Stimulated activated CD4-positive, alpha-beta T cell treated with anti-CD3 and anti-CD28 coated beads, Interleukin-2, amount 100 ng/mL, for 48 hours (primary cell): ENCODE measurements around the gene PLEKHA7.

Experiments used
- DNase-seq, 2 donors: peaks; one replicate each; pipeline ENCODE4 v3.0.0-alpha.2; 2020

Gene PLEKHA7

DNA sequence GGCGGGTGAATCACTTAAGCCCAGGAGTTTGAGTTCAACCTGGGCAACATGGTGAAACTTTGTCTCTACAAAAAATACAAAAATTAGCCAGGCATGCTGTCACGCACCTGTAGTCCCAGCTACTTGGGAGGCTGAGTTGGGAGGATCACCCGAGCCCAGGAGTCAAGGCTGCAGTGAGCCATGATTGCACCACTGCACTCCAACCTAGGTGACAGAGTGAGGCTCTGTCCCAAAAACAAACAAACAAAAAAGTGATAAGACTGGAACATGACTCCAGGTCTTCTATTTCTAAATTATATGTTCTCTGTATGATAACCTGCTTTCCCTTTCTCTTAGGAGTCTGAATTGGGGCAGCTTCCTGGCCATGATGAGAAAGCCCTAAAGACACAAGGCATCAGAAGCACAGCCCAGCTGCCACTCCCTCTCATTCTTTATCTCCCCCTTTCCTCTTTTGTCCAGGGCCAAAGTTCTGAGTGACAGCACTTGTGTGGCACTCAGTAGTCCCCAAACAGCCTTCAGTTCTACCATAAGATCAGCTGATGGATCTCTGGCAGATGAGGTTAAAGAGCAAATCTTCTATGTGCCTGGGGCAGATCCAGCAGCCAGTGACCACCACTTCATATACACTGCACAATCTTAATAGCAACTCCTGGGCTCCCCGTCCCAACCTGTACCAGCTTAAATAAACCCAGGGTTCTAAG is 139.8 kb downstream of the PLEKHA7 start:
- DNase-seq, result no peak

DNA sequence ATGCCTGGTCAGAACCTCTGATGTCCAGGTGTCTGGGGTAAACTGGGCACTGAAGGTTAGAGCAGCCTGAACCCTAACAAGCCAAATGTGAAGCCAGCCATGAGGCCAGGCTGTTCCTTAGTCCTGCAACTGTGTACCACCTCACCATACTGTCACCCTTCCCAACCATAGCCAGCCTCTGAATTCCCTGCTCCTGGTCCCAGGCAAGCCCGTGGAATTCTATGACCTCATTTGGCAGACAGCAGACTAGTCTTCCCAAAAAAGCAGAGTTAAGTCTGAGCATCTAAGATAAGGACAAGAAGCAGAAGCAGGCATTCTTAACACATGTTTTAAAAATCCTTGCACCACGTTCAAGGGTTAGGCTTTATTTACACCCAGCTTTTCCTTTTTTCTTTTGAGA is 140.9 kb downstream of the PLEKHA7 start:
- DNase-seq, result no peak

DNA sequence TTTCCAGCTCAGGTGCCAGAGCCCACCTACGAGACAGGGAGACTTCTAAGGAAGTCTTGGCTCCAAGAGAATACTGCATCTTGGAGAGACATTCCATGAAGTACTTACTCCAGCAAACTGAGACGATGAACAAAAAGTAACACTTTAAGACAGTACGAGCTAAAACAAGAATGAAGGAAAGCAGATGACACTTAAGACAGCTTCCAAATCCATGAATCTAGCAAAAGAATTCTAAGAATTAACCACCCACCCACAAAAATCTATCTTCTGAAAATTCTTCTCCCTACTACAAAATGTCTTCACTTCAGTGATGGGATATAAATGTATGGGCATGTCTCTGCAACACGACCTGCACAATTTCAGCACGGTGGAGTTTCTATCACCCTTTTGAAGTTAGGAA is 142.8 kb downstream of the PLEKHA7 start:
- DNase-seq, result no peak

DNA sequence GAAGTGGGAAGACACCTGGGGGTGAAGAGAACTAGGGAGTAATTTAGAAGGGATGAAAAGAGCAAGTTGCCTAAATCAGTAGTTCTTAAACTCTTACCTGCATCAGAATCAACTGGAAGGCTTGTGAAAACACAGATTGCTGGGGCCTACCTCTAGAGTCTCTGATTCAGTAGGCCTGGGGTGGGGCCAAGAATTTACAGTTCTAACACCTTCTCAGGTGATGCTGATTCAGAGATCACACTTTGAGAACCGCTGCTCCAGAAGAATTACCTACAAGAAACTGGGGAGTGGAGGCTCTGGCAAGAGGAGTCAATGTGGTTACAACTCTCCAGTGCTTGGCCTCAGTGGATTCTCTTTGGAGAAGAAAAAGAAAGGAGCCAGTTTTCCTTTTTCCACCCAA is 147.1 kb downstream of the PLEKHA7 start:
- no peak for DNase-seq

DNA sequence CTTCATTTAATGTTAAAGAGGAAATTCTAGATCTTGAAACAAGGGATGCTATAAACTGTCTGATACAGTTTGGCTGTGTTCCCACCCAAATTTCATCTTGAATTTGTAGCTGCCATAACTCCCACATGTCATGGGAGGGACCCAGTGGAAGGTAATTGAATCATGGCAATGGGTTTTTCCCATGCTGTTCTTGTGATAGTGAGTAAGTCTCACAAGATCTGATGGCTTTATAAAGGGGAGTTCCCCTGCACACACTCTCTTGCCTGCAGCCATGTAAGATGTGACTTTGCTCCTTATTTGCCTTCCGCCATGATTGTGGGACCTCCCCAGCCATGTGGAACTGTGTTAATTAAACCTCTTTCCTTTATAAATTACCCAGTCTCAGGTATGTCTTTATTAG is 149.8 kb downstream of the PLEKHA7 start:
- DNase-seq, result peak; percentile 10 to 11

DNA sequence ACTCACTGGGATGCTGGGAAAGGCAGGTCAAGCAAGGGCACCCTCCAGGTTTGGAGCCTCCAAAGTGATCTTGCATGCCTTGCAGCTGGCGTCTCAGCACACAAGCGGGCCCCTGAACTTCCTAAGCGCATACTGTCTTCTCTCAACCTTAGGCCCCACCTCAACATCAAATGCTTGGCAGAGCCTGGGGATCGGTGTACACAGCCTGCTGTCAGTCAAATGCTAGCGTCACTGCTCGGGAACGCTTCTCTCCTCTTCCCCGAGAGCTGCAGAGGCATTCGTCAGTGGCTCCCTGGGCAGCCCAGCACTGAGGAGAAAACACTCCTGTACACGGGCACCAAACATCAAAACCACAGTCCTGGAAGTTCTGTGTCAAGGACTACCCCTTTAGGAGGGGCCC is 150.8 kb downstream of the PLEKHA7 start:
- no peak for DNase-seq

DNA sequence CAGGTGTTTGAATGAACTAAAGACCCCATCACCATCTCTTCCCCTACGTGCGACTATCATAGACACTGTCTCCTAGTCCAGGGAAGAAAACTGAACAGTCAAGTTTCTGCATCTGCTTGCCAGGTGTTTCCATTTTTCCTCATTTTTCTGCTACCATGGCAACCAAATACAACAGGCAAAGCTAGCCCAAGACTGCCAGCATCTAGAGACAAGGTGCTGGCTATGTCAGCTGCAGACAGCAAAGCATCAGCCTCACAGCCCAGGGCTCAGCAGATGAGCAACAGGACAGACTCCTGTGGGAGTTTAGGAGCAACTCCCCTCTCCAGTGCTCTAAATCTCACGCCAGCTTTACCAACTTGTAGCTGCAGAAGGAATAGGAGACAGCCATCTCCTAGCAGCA is 151.5 kb downstream of the PLEKHA7 start:
- no peak for DNase-seq

DNA sequence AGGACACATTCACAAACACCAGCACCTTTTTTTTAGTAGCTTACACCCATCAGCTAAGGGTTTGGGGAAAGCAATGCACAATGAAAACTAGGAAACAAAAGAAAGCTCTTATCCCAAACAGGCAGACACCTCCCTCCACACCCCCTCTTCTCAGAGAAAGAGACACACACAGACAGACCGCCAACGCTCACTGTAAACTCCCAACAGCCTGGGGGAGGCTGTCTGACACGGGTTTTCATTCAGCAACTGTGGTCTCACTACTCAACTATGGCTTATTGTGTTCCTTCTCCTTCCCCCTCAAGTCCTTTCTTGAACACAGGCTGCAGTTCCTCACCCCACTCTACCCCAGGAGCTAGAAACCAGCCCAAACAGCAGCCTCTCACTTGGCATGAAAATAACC is 152.4 kb downstream of the PLEKHA7 start:
- DNase-seq, result no peak

DNA sequence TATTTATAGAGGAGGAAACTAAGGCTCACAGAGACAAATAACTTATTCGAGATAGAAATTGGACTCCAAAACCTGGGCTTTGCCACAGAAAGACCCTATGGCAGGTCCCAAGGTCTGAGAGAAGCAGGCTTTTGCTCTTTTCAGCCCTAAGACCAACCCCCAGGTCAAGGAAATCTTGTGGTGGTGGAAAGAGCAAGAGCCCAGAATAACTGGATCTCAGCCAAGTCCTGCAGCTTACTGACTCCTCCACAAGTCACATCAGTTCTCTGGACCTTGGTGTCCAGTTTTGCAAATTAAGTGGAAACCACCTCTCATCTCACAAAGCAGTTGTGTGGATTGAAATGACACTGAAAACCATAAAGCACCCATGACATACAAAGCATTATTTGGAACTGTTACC is 153.6 kb downstream of the PLEKHA7 start:
- DNase-seq, result no peak

DNA sequence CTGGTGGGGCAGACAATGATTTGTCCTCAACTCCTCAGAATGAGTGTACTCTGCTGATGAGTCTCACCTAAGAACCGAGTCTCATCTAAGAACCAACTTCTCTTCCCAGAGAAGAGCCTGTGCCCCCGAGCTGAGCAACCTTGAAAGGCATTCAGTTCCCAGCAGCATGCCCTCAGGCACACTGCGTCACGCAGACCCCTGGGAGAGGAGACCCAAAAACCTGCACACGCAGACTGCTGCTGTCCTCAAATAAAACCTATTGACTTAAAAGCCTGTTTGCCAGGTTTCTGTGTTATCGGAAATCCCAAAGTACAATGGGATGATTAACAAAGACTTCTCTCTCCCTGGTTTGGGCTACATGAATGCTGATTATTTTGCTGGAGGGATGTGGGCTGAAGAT is 154.6 kb downstream of the PLEKHA7 start:
- no peak for DNase-seq

DNA sequence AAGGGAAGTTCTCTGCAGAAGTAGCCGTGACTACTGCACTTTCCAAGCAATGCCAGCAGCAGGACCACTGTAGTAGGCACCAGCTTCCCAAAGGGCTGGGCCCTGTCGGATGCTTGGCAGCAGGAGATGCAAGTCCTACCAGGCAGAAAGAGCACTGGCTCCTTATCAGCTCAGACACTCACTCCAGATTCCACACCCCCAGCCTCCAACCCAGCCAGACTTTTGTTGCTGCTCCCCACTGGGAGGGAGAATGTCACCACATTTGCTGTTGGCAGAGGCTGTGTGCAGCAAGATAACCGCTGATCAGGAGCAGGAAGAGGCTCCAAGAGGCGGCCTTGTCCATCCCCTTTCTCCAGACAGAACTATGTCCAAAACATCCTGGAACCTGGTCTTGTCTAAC is 157.0 kb downstream of the PLEKHA7 start:
- DNase-seq, result no peak

DNA sequence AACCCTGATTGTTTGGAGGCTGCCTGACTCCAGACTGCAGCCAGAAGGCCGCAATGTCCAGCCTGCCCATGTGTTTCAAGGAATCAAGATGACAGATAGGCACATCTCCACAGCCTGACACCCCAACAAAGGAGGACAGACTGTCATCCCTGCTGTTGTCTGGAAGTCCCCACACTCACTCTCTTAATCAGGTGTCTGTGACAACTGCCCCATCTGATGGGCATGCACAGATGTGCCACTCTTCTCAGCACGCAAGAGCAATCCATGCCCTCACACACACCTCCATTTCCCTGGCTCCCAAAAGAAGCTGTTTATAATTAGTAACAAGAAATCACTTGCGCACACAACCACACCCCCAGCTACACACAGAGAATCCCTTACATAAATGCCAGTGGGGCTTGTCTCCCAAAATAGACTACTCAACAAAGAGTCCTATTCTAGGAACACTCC is 158.2 kb downstream of the PLEKHA7 start:
- no peak for DNase-seq

DNA sequence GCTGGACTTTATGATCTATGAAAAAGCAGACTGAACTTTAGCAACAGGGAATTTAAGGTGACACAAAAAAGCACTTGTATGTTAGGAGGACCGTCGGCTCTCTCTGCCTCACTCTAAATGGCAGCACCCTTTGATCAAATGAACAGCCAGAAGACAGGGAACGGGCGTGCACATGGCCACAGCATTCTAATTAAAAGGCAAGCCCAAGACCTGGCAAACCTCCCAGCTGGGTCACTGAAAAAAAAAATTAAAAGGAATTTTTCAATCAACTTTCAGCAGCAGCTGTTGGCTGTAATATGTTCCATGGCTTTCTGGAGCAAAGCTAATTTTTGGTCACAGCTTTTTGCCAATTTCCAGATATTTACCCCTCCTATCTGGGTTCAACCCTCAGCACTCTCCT is 159.2 kb downstream of the PLEKHA7 start:
- no peak for DNase-seq

DNA sequence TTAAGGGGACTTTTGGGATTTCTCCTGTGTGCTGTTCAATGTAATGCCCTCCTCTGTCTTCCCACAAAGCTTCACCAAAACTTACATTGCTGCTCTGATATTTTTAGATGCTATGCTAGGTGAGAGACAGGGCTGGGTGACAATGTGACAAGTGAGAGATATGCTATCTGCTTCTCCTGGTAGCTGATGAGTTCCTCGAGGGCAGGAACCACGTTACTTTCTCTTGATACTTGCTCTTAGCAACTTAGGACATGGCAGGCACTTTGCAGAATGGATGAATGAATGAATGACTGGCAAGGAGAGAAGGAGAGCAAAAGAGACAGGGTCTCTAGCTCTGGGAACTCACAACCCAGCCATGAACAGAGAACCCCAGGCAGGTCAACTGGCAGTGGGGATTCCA is 160.4 kb downstream of the PLEKHA7 start:
- DNase-seq, result no peak

DNA sequence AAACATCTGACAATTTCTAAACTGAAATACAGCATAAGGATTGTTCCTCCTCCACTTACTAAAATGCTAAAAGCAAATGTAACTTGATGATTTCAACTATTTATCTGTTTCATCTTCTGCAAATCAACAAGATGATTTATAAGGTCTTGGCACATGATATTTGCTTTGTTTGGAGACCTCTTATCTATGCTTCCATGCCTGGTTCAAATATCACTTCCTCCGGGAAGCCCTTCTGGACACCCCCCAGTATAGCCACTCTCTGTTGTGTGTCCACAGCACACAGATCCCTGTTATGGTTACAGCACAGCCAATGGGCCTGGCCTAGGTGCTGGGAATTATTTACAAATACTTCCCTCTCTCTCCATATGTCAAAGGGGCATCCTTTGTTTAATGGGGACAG is 160.9 kb downstream of the PLEKHA7 start:
- no peak for DNase-seq

DNA sequence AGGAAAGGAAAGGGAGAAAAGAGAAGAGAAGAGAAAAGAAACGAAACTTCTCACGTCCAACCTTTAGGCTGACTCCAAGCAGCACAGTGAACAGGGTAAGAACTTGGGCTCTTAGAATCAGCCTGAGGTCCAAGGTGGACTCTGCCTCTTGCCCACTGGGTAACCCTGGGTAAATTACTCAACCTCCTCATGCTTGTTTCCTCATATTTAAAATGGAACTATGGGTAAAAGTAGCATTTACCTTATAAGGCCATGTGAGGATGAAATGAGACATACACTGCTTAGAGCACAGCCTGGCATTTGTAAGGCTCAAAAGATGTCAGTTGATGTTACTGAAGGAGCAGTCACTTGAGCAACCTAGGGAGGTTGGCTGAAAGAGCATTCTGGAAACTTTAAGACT is 167.9 kb downstream of the PLEKHA7 start:
- DNase-seq, result no peak

DNA sequence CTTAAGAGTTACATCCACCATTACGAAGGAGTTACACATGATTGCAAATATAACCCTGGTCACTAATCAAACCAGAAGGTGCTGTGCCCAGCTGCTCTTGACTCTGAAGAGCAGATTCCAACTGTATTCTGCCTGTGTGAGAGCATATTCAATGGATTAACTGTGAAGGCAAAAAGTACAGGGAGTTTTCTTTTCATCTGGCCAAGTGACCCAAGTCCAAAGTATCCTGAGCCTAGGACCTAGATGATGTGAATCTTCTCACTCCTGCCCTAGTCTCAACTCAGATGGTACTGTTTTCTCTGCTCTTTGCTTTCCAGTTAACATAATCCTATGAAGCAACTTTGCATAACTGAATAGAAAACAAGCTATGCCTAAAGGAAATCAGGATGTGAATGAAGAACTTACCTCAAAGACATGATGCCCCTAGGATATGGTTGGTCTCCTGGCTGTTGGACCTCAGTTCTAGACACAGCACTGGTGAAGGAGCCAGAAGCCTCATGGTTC is 169.9 kb downstream of the PLEKHA7 start:
- DNase-seq, result no peak

DNA sequence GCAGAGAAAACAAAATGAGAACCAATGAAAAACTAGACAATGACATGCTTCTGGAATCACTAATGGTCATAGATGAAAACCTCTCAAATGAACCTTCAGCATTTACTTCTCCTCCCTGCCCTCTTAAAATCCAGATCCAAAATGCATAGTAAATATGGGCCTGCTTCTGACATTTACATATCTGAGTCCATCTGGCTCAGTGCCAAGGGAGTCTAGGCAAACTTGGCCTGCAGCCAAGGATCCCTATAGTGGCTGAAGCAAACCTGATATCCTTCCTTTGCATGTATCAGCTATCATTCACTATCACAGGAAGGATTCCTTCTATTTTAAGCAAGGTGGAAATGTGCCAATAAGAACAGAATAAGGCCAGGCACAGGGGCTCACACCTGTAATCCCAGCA is 170.9 kb downstream of the PLEKHA7 start:
- DNase-seq, result no peak

DNA sequence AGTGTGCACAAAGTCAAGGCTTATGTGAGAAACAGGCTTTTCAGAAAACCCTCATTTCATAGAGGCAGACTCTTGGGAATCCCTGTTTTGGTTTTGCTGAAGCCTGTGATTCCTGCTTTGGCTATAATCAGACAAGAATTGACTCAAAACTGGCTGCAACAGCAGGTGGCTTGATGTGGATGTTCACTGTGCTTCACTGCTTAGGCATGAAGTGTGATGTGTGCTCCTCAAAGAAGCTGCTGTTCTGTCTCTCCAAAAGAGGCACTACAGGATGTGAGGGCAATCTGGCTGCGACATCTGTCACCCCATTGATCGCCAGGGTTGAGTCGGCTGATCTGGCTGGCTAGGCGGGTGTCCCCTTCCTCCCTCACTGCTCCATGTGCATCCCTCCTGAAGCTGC is 172.2 kb downstream of the PLEKHA7 start:
- no peak for DNase-seq

DNA sequence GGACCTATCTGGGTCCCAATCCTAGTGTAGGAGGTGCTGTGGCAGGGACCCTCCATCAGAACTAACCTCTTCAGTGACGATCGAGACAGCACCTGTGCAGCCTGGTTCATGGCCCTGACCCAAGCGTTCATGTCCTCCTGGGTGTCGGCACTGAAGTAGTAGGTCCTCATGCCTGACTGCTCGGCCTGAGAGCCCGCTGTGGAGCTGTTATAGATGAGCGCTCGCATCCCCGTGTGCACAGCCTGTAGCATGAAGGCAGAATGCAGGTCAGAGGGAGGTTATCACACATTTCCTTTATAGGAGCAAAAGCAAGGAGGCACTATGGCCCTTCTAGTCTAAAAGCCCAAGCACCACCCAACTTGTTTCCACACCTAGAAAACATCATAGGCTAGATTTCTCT is 172.7 kb downstream of the PLEKHA7 start:
- no peak for DNase-seq

DNA sequence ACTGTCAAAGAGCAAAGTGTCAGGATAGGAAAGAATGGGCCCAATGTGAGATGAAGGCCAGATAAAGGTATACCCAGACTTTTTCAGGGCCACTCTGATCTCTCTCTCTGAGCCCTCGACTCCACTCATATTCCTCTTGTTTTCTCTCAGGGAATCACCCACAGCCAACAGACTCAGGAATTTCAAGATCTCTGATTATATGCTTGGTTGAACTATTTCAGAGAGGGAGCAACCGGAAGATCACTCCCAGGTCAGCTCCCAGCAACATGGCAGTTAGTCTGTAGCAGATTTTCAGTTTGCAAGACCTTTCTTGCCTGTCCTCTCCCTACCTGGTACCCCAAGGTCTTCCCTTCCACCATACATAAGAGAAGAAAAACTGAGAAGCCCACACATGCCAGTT is 173.3 kb downstream of the PLEKHA7 start:
- DNase-seq, result no peak

DNA sequence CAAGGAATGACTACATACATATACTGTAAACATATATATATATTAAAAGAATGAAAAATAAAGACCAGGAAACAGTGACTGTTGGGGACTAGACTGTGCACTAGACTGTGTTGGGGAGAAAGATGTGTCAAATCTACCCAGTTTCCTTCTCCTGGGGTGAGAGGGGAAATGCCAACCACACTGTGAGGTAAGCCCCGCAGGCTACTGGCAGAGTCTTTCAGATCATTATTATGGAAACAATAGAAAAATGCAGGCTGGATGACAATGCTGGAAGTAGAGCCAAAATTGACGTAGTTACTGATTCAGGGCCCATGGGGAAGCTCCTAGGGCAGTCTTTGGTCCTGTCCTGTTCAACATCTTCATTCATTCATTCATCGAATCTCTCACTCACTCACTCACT is 174.4 kb downstream of the PLEKHA7 start:
- DNase-seq, result no peak

DNA sequence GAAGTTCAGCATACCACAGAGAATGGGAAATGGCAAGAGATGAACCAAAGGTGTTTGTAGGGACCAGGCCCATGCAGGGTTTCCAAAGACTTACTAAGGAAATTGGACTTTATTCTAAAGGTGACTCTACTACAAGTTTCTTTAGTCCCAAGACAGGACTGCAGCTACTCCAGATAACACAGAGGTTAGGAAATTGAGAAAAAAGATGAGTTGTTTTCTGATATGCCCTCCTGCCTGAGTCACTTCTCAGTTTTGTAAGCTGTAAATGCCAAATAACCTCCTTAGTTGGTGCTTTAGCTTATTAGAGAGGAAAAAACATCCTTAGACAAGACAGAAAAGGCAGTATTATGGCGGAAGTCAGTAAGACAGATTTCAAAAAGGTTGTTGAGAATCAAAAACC is 179.8 kb downstream of the PLEKHA7 start:
- DNase-seq, result no peak

DNA sequence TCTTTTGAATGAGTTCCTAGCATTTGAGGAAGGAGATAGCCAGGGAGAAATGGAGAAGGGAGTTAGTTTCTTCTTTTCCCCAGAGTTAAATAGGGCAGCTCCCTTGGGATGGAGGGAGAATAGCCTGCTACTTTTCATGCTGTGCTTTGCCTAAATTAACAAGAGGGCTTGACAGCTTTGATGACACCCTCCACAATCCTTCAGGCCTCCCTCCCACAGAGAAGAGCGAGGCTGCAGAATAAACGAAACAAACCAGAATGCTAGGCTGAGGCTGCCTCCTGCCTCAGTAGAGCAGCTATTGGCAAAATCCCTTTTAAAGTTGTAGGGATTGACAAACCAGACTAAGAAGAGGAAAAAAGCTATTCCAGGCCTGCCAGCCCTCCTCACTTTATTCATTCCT is 181.2 kb downstream of the PLEKHA7 start:
- DNase-seq, result no peak

DNA sequence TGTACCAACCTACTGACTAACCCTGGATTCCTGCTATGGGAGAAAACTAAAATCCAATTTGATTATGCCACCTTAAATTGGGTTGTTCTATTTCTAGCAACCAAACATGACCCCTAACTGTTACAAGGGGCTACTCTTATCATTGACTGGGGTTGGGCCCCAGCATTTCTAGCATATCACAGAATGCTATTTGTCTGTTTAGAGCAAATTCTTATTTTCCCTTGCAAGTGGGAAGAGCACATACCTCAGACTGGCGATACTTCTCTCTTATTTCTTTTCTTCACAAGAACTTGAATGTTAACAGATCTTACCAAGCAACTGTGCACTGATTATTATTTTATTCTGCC is 182.0 kb downstream of the PLEKHA7 start:
- DNase-seq, result no peak
